PC-3 (cell line): ENCODE measurements around the gene COLGALT1. TPM values are rescaled to one million over a fixed set of nuclear protein-coding genes. Genes with fewer than 3 reads are reported as not detected.
"Not testable (repeated sequence)": the region's sequence is repeated elsewhere in the genome, so short reads cannot be mapped to it uniquely, and the experiment has no call there.

Experiments used
- ATAC-seq: fragments of 200-7000 bp; cut with Tn5 transposase; 2 replicates; pipeline ENCODE4 v1.9.1; 2020; ENCODE audit warnings: mild to moderate bottlenecking, moderate library complexity
- Bru-seq: library from RNA; stranded (reverse); fragments of 400-500 nt; gene quantifications from one replicate; lab custom pipeline; 2021; lab: Mats Ljungman, UMichigan
- BruChase-seq, 2 experiments: library from RNA; stranded (reverse); fragments of 400-500 nt; gene quantifications; one replicate each; lab custom pipeline; 2021; lab: Mats Ljungman, UMichigan
- BruUV-seq: library from RNA; stranded (reverse); fragments of 400-500 nt; replicated peaks from 2 replicates; lab custom pipeline; 2021; lab: Mats Ljungman, UMichigan
- CTCF ChIA-PET: fragments of 300-600 bp; sonication (Branson Sonifier 250); formaldehyde crosslinking; loops from one replicate; lab custom pipeline; 2022; ENCODE audit warnings: antibody characterized with exemption; lab: Charles Lee
- POLR2A ChIA-PET: fragments of 300-600 bp; sonication (Branson Sonifier 250); formaldehyde crosslinking; loops from one replicate; lab custom pipeline; 2022; ENCODE audit warnings: antibody characterized with exemption; ENCODE audit not compliant: unreplicated experiment; lab: Charles Lee
- DNase-seq: peaks from one replicate; pipeline ENCODE4 v3.0.0-alpha.2; 2015
- H2AFZ ChIP-seq: fragments of 300-600 bp; sonication (generic); 2 replicates; pipeline ENCODE4 v1.6.0; 2016; ENCODE audit warnings: antibody characterized with exemption, low read length
- H3F3A ChIP-seq: fragments of 300-600 bp; sonication (generic); one replicate; pipeline ENCODE4 v1.6.0; 2017; ENCODE audit warnings: antibody characterized with exemption, low read length, control low read depth, mild to moderate bottlenecking; ENCODE audit not compliant: unreplicated experiment
- H3K27ac ChIP-seq: fragments of 300-600 bp; sonication (generic); 2 replicates; pipeline ENCODE4 v1.5.1; 2016; ENCODE audit warnings: mild to moderate bottlenecking, low read length
- H3K27me3 ChIP-seq: fragments of 300-600 bp; sonication (generic); 2 replicates; pipeline ENCODE4 v1.6.1; 2016; ENCODE audit warnings: low read length, mixed read lengths
- H3K36me3 ChIP-seq: fragments of 300-600 bp; sonication (generic); 2 replicates; pipeline ENCODE4 v1.6.1; 2016; ENCODE audit warnings: low read depth, mixed run types, low read length, mixed read lengths
- H3K4me1 ChIP-seq: fragments of 300-600 bp; sonication (generic); 2 replicates; pipeline ENCODE4 v1.5.1; 2016; ENCODE audit warnings: low read length; ENCODE audit not compliant: insufficient read depth
- H3K4me2 ChIP-seq: fragments of 300-600 bp; sonication (generic); 2 replicates; pipeline ENCODE4 v1.6.0; 2016; ENCODE audit warnings: low read length
- H3K4me3 ChIP-seq: fragments of 300-600 bp; sonication (generic); 2 replicates; pipeline ENCODE4 v1.5.1; 2016; ENCODE audit warnings: mild to moderate bottlenecking, low read length, mixed read lengths
- H3K79me2 ChIP-seq: fragments of 300-600 bp; sonication (generic); 2 replicates; pipeline ENCODE4 v1.6.1; 2017; ENCODE audit warnings: low read length, mixed read lengths
- H3K9ac ChIP-seq: fragments of 300-600 bp; sonication (generic); 2 replicates; pipeline ENCODE4 v1.6.0; 2016; ENCODE audit warnings: mild to moderate bottlenecking, low read length
- H3K9me2 ChIP-seq: fragments of 300-600 bp; sonication (generic); replicated peaks from 2 replicates; pipeline ENCODE4 v1.6.1; 2016; ENCODE audit warnings: mixed run types, low read length, mixed read lengths
- H3K9me3 ChIP-seq: fragments of 300-600 bp; sonication (generic); 2 replicates; pipeline ENCODE4 v1.6.1; 2016; ENCODE audit warnings: low read length, mixed read lengths
- H4K20me1 ChIP-seq: fragments of 300-600 bp; sonication (generic); 2 replicates; pipeline ENCODE4 v1.6.1; 2016; ENCODE audit warnings: low read length, mixed read lengths
- CTCF ChIP-seq: fragments of 300-600 bp; sonication (generic); conservative IDR thresholded peaks from 2 replicates; pipeline ENCODE4 v1.5.1; 2017; ENCODE audit warnings: antibody characterized with exemption, low read depth, mild to moderate bottlenecking, low read length
- EZH2 ChIP-seq: fragments of 300-600 bp; sonication (generic); IDR thresholded peaks from one replicate; pipeline ENCODE4 v1.6.1; 2017; ENCODE audit warnings: antibody characterized with exemption, mild to moderate bottlenecking, low read length; ENCODE audit not compliant: unreplicated experiment
- EZH2phosphoT487 ChIP-seq: fragments of 300-600 bp; sonication (generic); IDR thresholded peaks from 2 replicates; pipeline ENCODE4 v1.6.1; 2018; ENCODE audit warnings: mild to moderate bottlenecking, antibody characterized with exemption, low read length, borderline replicate concordance
- intact Hi-C: fragments of 100-400 bp; cut with micrococcal nuclease; formaldehyde crosslinking; loops from 2 replicates; pipeline ENCODE4 v1.9.0; 2023
- long read RNA-seq: library from polyadenylated mRNA; unstranded; transcript quantifications from one replicate; pipeline ENCODE4 v2.0.0, GENCODE V29; 2021; ENCODE audit not compliant: unreplicated experiment
- total RNA-seq: library from RNA; depleted of rRNA; stranded (reverse); fragments of >200 nt; gene quantifications from 2 replicates; pipeline ENCODE4 v1.2.3, GENCODE V29; 2014; rRNA removed

Gene COLGALT1
- total RNA-seq = 80.7 and 98.8 TPM in 2 replicates
- Bru-seq, nascent RNA = percentile 59 among the genes with signal in this experiment
- BruChase-seq, experiment 1, labeled RNA remaining after a 6-hour chase = percentile 83 among the genes with signal in this experiment
- percentile 72 among the genes with signal in this experiment for BruChase-seq, experiment 2, labeled RNA remaining after a 2-hour chase
- long read RNA-seq, transcript COLGALT1-201 (12 exons, 3,704 nt) = major isoform, 50 of 157 reads
- long read RNA-seq, transcript COLGALT1-202 (2 exons, 2,941 nt) = minor isoform, 36 of 157 reads
- long read RNA-seq, partial matches to known transcripts = 30 of 157 reads
- long read RNA-seq, other reads (novel, unspliced or antisense) = 41 of 157 reads

GRCh38 chr19:17555480-17555928 lies at the start of gene COLGALT1:
TSS of gene COLGALT1 (plus strand) at chr19:17555649. CDS start at chr19:17555714, 65 bp downstream.
- CTCF ChIA-PET = no interaction called here
- H3K79me2 ChIP-seq = peaks cover 20% of the 10 kb centered on the region
- peak; percentile 96 for DNase-seq
- H3K27ac ChIP-seq = peak within 1 kb of the TSS; percentile 19
- H3K27me3 ChIP-seq = no peaks in the 10 kb centered on the region
- peak within 1 kb of the TSS; percentile 91 for H2AFZ ChIP-seq
- H3K9me2 ChIP-seq = no peaks in the 10 kb centered on the region
- H3F3A ChIP-seq = peaks cover 10% of the 10 kb centered on the region
- H3K4me3 ChIP-seq = peak within 1 kb of the TSS; percentile 96
- H3K9me3 ChIP-seq = no peaks in the 10 kb centered on the region
- H3K36me3 ChIP-seq = peaks cover 12% of the 10 kb centered on the region; the same call in 1 of the 2 replicates
- H4K20me1 ChIP-seq = no peaks in the 10 kb centered on the region
- no TSS peak for BruUV-seq
- peak within 1 kb of the TSS; percentile 89 for H3K9ac ChIP-seq
- TF ChIP-seq EZH2phosphoT487 (no peak), CTCF (no peak), EZH2 (no peak)
- H3K4me1 ChIP-seq = peaks cover 22% of the 10 kb centered on the region
- intact Hi-C loops = no loop called here
- ATAC-seq = peak; percentile 93
- POLR2A ChIA-PET = no interaction called here
- H3K4me2 ChIP-seq = peak within 1 kb of the TSS; percentile 94

- Histone ChIP-seq H3K9ac (no peak overlapping the region), H4K20me1 (no peaks in the 10 kb centered on the region), H3K9me3 (no peaks in the 10 kb centered on the region), H3K4me2 (no peak overlapping the region), H3K36me3 (no peaks in the 10 kb centered on the region), H3K4me1 (peaks cover 22% of the 10 kb centered on the region), H3K27me3 (no peaks in the 10 kb centered on the region), H3K27ac (no peak overlapping the region), H3F3A (no peaks in the 10 kb centered on the region), H3K9me2 (no peaks in the 10 kb centered on the region), H3K79me2 (peaks cover 36% of the 10 kb centered on the region), H2AFZ (no peak overlapping the region), H3K4me3 (no peak overlapping the region)
- TF ChIP-seq CTCF = no peak
- no peak for TF ChIP-seq EZH2phosphoT487
- no peak for TF ChIP-seq EZH2
- intact Hi-C loops = no loop called here
- CTCF ChIA-PET = no interaction called here
- POLR2A ChIA-PET = interaction anchor here (0.7 kb wide), 2 partner anchors 56 to 438 kb away, joined by 9 to 11 read pairs; no protein-coding TSS in a partner anchor
- no TSS peak for BruUV-seq
- ATAC-seq (no peak), DNase-seq (no peak)
Observed at GRCh38 chr19:17506745-17507144, 48.7 kb upstream of the COLGALT1 start.

- H3K4me2 ChIP-seq = peak overlapping the region; percentile 77
- DNase-seq, H3K9me2 ChIP-seq, H3K4me3 ChIP-seq, POLR2A ChIA-PET, H3K9me3 ChIP-seq, H2AFZ ChIP-seq, intact Hi-C loops, ATAC-seq, CTCF ChIA-PET, BruUV-seq, H3K36me3 ChIP-seq, H3K27me3 ChIP-seq, H3F3A ChIP-seq, H4K20me1 ChIP-seq: not testable (repeated sequence)
- peak overlapping the region; percentile 80 for H3K9ac ChIP-seq
- H3K4me1 ChIP-seq = peaks cover 22% of the 10 kb centered on the region
- H3K79me2 ChIP-seq = peaks cover 54% of the 10 kb centered on the region
- peak overlapping the region; percentile 99 for H3K27ac ChIP-seq
Observed at GRCh38 chr19:17508558-17508933, 46.9 kb upstream of the COLGALT1 start.
